GM12801 (cell line): ENCODE results near the gene APCDD1.

ENCODE experiments used
- CTCF ChIP-seq: IDR thresholded peaks from one replicate; pipeline ENCODE4 v1.5.1; 2011; ENCODE audit warnings: control low read depth; ENCODE audit not compliant: insufficient read length; ENCODE audit errors: extremely low read depth

The APCDD1 gene

GRCh38 chr18:10436160-10436559 is 18.3 kb upstream of the APCDD1 start:
- TF ChIP-seq CTCF: no peak

DNA sequence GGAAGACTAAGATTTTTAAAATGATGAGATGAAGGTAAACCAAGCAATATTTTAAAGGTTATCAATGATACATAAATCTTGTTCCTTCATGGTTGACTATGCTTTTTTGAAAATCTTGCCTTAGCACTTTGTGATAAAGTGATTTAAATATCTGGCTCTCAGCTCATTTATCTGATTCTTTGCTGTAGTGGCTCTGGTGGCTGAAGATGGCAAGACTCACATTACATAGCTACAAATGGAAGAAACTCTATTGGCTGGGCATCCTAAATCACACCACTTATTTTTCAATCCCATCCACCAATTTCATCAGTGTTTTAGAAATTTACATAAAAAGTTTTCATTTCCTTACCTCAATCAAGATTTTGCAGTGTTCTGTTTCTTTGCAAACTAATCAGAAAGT is 16.6 kb upstream of the APCDD1 start:
- TF ChIP-seq CTCF: no peak

DNA sequence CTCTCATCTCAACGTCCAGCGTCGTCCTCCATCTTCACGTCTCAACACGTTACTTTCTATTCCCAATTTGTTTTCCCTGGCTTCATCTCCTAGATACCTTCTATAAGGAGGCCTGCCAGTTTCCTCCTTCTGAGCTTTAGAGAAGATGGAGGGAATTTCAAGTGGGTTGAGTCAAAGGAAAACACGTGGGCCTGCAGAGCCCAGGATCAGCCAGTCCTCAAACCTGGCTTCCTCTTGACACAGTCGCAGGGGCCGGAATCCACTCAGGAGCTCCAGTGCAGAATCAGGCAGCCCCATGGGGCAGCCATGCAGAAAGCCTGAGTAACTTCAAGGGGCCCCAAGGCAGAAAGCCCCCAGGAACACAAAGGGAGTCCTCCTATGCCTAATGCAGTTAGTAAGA is 14.5 kb upstream of the APCDD1 start:
- TF ChIP-seq CTCF: no peak

DNA sequence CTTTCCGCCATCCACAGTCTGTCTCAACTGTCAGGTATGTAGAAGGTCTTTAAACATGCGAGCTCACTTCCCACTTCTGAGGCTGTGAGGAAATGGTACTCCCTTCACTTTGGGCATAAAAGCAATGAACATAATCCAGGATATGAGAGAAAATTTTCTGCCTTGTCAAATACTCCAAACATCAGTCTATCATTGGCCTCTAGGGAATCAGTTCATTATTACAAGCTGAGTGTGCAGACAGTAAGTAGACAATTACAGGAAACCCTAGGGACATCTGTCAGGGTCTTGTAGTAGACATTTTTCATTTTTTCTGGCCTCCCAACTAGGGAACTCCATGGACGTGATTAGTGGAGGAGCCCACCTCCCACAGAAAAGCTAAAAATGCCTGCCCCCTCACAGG is 13.6 kb upstream of the APCDD1 start:
- TF ChIP-seq CTCF: no peak

- no peak for TF ChIP-seq CTCF
Measured at GRCh38 chr18:10441472-10441871, 13.0 kb upstream of the APCDD1 start.

GRCh38 chr18:10442551-10442971 is 11.9 kb upstream of the APCDD1 start:
- no peak for TF ChIP-seq CTCF

DNA sequence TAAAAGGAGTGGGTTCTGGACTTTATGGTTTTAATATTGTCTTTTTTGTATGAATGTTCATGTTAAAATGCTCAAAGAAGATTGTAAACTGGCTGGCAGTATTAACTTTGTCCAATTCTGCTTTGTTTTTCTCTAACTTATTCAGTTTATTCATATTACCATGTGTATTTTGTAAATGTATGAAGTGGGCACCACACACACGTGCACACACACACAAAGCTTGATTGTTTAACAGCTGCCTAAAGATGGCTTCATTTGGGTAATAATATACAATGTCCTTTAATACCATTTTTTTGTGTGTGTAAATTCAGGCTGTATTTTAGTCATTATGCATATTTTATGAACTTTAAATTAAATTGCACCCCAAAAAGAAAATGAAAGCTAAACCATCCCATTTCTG is 11.4 kb upstream of the APCDD1 start:
- TF ChIP-seq CTCF: no peak
